ENCODE results near the gene AWAT2.

- TF ChIP-seq RARB (CRISPR knock-in tag; IDR thresholded peaks at IDR 0.05) = no peak
- TF ChIP-seq BACH2 (CRISPR knock-in tag; IDR thresholded peaks at IDR 0.05; ENCODE audit: borderline replicate concordance) = no peak
- TF ChIP-seq ZFP30 (CRISPR knock-in tag; IDR thresholded peaks at IDR 0.05) = no peak
- no peak for TF ChIP-seq CREB5 (CRISPR knock-in tag; IDR thresholded peaks at IDR 0.05; ENCODE audit: low read depth)
- TF ChIP-seq ISL1 (CRISPR knock-in tag; IDR thresholded peaks at IDR 0.05) = no peak
- TF ChIP-seq ZNF70 (CRISPR knock-in tag; IDR thresholded peaks at IDR 0.05) = no peak
- no peak for TF ChIP-seq ZNF565 (CRISPR knock-in tag; conservative IDR thresholded peaks at IDR 0.05; ENCODE audit: low read depth)
- TF ChIP-seq CSDC2 (CRISPR knock-in tag; IDR thresholded peaks at IDR 0.05) = no peak
- no peak for TF ChIP-seq OSR1 (CRISPR knock-in tag; IDR thresholded peaks at IDR 0.05)
- TF ChIP-seq SNAI2 (CRISPR knock-in tag; IDR thresholded peaks at IDR 0.05) = no peak
- TF ChIP-seq PATZ1 (CRISPR knock-in tag; IDR thresholded peaks at IDR 0.05; ENCODE audit: borderline replicate concordance) = no peak
- no peak for TF ChIP-seq TOX (CRISPR knock-in tag; IDR thresholded peaks at IDR 0.05; ENCODE audit: borderline replicate concordance)
- TF ChIP-seq TSHZ2 (CRISPR knock-in tag; IDR thresholded peaks at IDR 0.05) = no peak
- no peak for TF ChIP-seq PPARA (CRISPR knock-in tag; IDR thresholded peaks at IDR 0.05; ENCODE audit: borderline replicate concordance)
Observed at GRCh38 chrX:70079870-70080269, 30.1 kb upstream of the AWAT2 start.
